HPDE6-E6E7 (cell line): ENCODE measurements around the gene ITGAL.
A peak's percentile ranks its signal among the peaks of the same experiment; 100 is the strongest.
"Not testable (repeated sequence)": the region's sequence is repeated elsewhere in the genome, so short reads cannot be mapped to it uniquely, and the experiment has no call there.

Experiments used
- DNase-seq: peaks from one replicate; pipeline ENCODE4 v3.0.0; 2011; ENCODE audit warnings: missing footprints; ENCODE audit errors: extremely low spot score

Gene ITGAL

GRCh38 chr16:30526137-30526822, 53.7 kb downstream of the ITGAL start, which contains the start of gene ZNF768:
Gene ZNF768 (minus strand): TSS chr16:30526566. CDS start chr16:30526413, 153 bp downstream.
- DNase-seq = no peak

DNA sequence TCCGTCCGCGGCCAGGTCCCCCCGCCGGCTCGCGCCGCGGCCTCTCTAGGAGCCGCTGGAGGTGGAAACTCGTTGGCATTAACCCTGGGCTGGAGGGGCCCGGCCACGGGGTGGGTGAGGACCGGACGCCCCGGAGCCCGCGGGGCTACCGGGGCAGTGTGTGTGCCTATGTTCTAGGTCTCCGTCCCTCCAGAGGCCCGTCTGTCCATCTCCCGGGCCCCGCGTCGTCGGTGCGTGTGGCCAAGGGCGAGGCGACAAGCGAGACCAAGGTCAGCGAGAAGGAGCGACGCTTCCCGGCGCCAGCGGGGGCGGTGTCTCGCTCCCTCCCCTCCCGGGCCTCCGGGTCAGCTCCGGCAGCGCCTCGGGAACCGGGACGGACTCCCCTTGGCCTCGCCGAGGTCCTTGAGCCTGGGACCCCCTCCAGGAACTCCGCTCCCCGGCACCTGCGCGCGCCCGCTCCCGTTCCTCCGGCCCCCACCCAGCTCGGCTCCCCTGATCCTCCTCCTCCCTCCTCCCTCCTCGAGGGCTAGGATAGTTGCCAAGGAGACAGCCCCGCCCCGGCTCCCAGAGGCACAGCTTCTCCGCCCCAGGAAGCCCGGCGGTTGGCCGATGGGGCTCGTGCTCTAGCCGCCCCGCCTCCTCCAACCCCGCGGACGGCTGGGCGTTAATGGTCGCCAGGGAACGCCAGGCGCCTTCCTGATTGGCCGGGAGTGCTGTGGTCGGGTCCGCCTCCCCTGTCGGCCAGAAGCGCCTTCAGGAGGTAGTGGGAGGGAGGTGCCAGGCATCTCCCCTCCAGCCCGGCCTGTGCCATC, 54.5 kb downstream of the ITGAL start:
- peak; percentile 95 for DNase-seq

GRCh38 chr16:30527635-30528178, 55.2 kb downstream of the ITGAL start:
- DNase-seq = peak; percentile 80

- DNase-seq = no peak
These were observed 56.4 kb downstream of the ITGAL start for GRCh38 chr16:30528799-30529457.

GRCh38 chr16:30530163-30531037, 57.9 kb downstream of the ITGAL start:
- DNase-seq = no peak

DNA sequence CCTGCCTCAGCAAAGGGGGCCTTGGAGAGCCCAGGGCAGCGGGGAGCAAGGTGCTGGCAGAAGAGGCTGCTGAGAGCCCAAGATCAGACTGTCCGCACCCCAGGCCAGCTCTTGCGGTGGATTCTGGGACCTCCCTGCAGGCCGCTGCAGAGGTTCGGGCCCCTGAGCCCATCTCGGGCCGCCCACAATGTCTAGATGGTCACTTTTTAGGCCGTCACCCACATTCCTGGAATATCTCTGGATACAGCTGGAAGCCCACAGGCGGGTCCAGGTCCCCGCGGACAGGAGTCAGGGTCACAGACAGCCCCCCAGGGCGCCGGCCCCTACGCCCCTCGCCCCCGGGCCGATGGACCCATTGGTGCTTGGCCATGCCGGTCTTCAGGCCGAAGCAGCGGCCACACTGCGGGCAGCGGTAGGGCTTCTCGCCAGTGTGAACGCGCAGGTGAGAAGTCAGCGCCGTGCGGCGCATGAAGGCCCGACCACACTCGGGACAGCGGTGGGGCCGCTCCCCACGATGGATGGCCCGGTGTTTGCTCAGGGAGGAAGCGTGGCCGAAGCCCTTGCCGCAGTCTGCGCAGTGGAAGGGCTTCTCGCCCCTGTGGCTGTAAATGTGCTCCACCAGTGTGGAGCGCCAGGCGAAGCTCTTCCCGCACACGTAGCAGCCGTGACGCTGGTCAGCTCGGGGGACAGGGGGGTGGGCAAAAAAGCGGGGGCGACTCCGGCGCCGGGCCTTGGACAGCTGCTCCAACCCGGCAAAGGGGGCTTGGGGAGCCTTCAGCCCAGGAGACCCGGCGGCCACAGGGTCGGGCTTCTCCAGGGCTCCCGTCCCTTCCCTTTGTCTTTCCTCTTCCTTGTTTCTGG, 60.0 kb downstream of the ITGAL start:
- no peak for DNase-seq

GRCh38 chr16:30533146-30533522, 60.6 kb downstream of the ITGAL start:
- no peak for DNase-seq

DNA sequence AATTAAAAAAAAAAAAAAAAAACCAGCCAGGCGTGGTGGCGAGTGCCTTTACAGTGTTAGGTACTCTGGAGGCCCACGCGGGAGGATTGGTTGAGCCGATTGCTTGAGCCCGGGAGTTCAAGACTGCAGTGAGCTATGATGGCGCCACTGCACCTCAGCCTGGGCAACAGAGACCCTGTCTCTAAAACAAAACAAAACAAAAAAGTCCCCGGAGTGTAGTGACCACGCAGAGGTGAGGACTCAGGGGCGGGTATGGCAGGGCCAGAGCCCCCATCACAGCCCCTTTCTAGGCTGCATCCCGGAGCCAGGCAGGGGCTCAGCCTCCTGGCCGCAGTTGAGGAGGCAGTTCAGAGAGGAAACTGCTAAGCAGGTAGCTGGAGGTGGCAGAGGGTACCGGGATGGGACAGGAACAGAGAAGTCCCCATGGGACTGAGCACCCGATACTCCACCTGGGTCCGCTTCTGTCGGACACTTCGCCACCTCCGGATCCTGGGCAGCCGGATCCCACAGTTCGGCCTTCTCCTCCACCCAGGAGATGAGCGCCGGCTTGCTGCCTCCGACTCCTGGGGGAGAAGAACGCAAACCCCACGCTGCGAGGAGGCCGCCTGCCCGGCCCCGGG, 61.3 kb downstream of the ITGAL start:
- DNase-seq = no peak

- DNase-seq = peak; percentile 78
These were observed 62.0 kb downstream of the ITGAL start, which contains the start of gene ZNF747 for GRCh38 chr16:30534368-30535105. Gene ZNF747 (minus strand): TSS chr16:30534858. CDS start chr16:30534679, 179 bp downstream.

DNA sequence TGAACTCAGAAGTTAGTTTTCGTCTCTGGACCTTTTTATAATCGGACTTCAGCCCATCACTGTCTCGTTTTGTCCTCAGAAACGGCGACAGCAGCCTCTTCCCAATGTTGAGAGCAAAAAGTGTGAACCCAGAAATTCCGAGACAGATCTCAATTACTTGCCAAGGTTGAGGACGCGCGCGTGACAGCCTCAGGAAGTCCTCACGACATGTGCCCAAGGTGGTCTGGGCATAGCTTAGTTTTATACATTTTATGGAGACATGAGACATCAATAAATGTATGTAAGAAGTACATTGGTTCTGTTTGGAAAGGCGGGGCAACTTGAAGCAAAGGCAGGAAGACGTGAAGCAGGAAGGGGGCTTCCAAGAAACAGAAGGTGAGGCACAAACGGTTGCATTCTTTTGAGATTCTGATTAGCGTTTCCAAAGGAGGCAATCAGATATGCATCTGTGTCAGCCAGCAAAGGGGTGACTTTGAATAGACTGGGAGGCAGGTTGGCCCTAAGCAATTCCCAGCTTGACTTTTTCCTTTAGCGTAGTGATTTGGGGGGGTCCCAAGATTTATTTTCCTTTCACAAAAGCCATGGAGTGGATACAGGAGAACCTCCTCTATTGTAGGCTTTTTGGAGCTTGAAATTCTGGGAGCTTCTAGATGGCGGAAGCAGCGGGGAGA, 62.7 kb downstream of the ITGAL start:
- DNase-seq = no peak

GRCh38 chr16:30535777-30536190, 63.2 kb downstream of the ITGAL start:
- peak; percentile 87 for DNase-seq

DNA sequence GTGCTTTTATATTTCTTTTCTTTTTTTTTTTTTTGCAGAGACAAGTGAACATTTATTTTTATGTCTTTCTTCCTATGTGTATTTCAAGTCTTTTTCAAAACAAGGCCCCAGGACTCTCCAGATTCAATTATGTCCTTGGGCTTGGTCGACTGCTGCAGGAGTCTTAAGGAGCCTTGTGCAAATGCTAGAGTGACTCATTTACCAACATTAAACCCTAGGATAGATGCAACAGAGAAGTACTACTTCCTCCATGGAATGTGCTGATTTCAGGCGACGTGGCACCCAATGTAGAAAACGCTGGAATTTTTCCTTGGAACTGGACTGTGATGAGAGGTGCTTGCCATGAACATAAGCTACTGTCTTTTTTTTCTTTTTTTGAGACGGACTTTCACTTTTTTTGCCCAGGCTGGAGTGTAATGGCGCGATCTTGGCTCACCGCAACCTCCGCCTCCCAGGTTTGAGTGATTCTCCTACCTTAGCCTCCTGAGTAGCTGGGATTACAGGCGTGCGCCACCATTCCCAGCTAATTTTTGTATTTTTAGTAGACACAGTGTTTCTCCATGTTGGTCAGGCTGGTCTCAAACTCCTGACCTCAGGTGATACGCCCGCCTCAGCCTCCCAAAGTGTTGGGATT, 64.0 kb downstream of the ITGAL start:
- not testable (repeated sequence) for DNase-seq

DNA sequence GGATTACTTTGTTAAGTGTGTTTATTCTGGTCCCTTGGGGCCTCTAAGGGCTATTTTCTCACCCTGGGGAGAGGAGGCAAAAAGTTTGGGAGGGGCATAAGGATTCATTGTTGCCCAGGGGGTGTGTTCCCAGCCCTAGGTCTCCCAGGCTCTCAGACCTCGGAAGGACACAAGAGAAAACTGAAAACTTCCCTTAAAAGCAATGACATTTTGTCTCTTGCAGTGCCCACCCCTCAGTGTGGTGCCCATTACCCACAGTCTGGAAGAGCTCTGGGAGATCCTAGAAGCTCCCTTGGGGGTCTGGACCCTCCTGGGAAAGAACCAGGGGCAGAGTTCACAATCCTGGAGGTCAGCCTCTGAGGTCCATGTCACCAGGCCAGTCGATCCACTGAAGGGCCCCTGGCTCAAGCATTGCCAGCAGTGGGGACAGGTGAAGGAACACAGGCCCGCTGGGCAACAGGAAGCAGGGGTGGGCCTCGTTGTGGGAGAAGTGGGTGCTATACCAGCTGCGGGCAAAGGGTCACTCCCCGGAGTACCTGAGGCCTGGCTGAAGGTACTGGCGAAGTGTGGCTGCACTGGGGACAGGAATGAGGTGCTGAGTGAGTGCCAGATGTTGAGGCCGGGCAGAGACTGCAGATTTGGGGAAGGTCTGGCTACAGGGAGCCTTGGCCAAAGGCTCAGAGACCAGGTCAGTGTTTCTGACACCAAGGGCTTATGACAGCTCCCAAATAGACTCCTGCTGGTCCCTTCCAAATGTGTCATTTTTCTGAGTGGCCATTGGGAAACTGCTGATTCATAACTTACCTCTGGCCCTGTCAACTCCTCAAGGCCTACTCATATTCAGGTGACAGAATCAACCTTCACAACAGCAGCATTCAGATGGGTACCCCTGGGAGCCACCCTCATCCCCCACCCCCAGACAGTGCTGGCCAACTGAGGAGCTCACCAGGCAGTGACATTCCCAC, 66.7 kb downstream of the ITGAL start:
- DNase-seq = no peak

DNA sequence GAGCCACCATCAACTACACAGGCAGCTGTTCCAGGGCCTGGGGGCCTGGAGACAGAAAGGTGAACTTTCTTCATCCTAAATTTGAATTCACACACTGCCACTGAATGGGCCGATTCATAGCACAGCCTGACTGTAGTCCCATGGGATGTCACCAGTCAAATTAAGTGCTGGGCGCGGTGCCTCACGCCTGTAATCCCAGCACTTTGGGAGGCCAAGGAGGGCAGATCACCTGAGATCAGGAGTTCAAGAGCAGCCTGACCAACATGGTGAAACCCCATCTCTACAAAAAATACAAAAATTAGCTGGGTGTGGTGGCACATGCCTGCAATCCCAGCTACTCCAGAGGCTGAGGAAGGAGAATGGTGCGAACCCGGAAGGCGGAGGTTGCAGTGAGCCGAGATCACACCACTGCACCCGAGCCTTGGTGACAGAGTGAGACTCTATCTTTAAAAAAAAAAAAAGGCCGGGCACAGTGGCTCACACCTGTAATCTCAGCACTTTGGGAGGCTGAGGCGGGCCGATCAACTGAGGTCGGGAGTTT, 67.5 kb downstream of the ITGAL start:
- not testable (repeated sequence) for DNase-seq

GRCh38 chr16:30540916-30541464, 68.4 kb downstream of the ITGAL start:
- not testable (repeated sequence) for DNase-seq
